Fibroblast of lung (primary cell): ENCODE measurements around the gene CTDSP1.

Experiments
- CTCF ChIP-seq, 2 donors: IDR thresholded peaks in 1 of 2; conservative IDR thresholded peaks in 1 of 2; 1 replicate in 1 of 2; 2 replicates in 1 of 2; pipeline ENCODE4 v1.5.1; 2011 to 2012; ENCODE audit warnings: low read length in 2 of 2, control low read depth in 1 of 2, inconsistent platforms in 1 of 2, low read depth in 1 of 2, mild to moderate bottlenecking in 1 of 2
- EZH2 ChIP-seq: IDR thresholded peaks from 2 replicates; pipeline ENCODE4 v1.5.1; 2012; ENCODE audit warnings: low read length, control low read depth, mild to moderate bottlenecking; ENCODE audit errors: missing control alignments

GRCh38 chr2:218437969-218438368, 38.3 kb downstream of the CTDSP1 start:
- TF ChIP-seq CTCF (conservative IDR thresholded peaks at IDR 0.05 in 1 of 2, IDR thresholded peaks at IDR 0.05 in 1 of 2; ENCODE audit: low read depth in 1 of 2, low read length in 2 of 2) (no peak), EZH2 (no peak)
